Measurements from ENCODE around the gene SIPA1. TPM values are rescaled to one million over a fixed set of nuclear protein-coding genes. Genes with fewer than 3 reads are reported as not detected.

SIPA1 gene
- total and polyA plus RNA-seq, 9 of the 15 experiments (the other 6 are each of a cell fraction or from before 2014, with no cell fraction given) = 0.25 to 85.8 (median 16.8) TPM

DNA sequence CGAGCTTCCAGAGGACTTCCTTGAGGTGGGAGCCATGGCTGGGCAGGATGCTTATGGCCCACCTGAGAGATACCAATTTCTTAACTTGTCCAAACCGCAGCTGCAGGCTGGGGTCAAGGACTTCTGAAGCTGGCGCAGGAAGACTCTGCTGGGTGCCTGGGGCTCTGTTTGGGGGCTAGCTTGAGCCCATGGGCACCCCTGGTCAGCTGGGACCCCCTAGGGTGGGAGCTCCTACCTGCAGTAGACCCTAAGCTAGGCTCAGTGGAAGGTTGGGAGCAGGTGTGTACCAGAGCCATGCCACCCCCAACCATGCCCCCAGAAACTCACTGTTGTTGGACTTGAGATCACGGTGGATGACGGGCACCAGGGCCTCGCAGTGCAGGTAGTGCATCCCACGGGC, 25.2 kb upstream of the SIPA1 start:
- 81% methylated on average over 6 of the region's 7 CpGs for WGBS (ENCODE audit: insufficient coverage, low coverage, missing lambda C conversion rate)
- DNase-seq (ENCODE audit: extremely low read depth in 1 of 4, low spot score in 3 of 4) = no peak
- BruUV-seq (replicated peaks) = no TSS peak
- Histone ChIP-seq H3K79me2 (ENCODE audit: control insufficient read depth, insufficient read depth, low read length) (peaks cover 61% of the 10 kb centered on the region), H3K9me3 (replicated peaks; ENCODE audit: control insufficient read depth, insufficient read depth, low read depth, low read length) (no peaks in the 10 kb centered on the region), H3K27me3 (ENCODE audit: control insufficient read depth in 2 of 2, insufficient read depth in 2 of 2, low read length in 2 of 2) (no peaks in the 10 kb centered on the region), H3K4me3 (peak overlapping the region; percentile 87; the same call in 1 of the 2 replicates), H3K9me1 (ENCODE audit: control insufficient read depth, insufficient read depth, low read length) (no peaks in the 10 kb centered on the region), H3K36me3 (ENCODE audit: control insufficient read depth, insufficient read depth, low read length) (peaks cover 45% of the 10 kb centered on the region; the same call in 2 of the 3 replicates), H3K9ac (ENCODE audit: insufficient read depth in 1 of 2, low read depth in 2 of 2, low read length in 2 of 2) (peak overlapping the region; percentile 13 to 93; a peak in 3 of 4 replicates), H4K20me1 (replicated peaks; ENCODE audit: control insufficient read depth, insufficient read depth, low read length) (no peaks in the 10 kb centered on the region; the same call in 1 of the 2 replicates), H2AFZ (ENCODE audit: low read depth, low read length) (no peak overlapping the region), H3K4me1 (replicated peaks in 1 of 2; ENCODE audit: control insufficient read depth in 2 of 2, insufficient read depth in 2 of 2, low read length in 2 of 2) (peaks cover 28 to 65% of the 10 kb centered on the region in 2 experiments), H3K27ac (ENCODE audit: extremely low read depth, low read depth, low read length) (no peak overlapping the region), H3K4me2 (ENCODE audit: insufficient read depth, low read length) (peak overlapping the region; percentile 90)
- FAIRE-seq = no peak
- CTCF ChIA-PET (ENCODE audit: low intra/inter-chr PET ratio) = no interaction called here
- in situ Hi-C loops (cut with MboI) = no loop called here
- no peak for ATAC-seq
- intact Hi-C loops (cut with micrococcal nuclease) = no loop called here
- TF ChIP-seq, protein P1, sequence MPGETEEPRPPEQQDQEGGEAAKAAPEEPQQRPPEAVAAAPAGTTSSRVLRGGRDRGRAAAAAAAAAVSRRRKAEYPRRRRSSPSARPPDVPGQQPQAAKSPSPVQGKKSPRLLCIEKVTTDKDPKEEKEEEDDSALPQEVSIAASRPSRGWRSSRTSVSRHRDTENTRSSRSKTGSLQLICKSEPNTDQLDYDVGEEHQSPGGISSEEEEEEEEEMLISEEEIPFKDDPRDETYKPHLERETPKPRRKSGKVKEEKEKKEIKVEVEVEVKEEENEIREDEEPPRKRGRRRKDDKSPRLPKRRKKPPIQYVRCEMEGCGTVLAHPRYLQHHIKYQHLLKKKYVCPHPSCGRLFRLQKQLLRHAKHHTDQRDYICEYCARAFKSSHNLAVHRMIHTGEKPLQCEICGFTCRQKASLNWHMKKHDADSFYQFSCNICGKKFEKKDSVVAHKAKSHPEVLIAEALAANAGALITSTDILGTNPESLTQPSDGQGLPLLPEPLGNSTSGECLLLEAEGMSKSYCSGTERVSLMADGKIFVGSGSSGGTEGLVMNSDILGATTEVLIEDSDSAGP (CRISPR knock-in tag; IDR thresholded peaks at IDR 0.05) = no peak
- TF ChIP-seq KDM5B (IDR thresholded peaks at IDR 0.05; ENCODE audit: insufficient replicate concordance, low read depth, low read length) (peak; percentile 39), ZNF431 (CRISPR knock-in tag; IDR thresholded peaks at IDR 0.05) (no peak)
- TF ChIP-seq, protein P2, sequence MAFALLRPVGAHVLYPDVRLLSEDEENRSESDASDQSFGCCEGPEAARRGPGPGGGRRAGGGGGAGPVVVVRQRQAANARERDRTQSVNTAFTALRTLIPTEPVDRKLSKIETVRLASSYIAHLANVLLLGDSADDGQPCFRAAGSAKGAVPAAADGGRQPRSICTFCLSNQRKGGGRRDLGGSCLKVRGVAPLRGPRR (CRISPR knock-in tag; IDR thresholded peaks at IDR 0.05) = no peak
- TF ChIP-seq, protein P3, sequence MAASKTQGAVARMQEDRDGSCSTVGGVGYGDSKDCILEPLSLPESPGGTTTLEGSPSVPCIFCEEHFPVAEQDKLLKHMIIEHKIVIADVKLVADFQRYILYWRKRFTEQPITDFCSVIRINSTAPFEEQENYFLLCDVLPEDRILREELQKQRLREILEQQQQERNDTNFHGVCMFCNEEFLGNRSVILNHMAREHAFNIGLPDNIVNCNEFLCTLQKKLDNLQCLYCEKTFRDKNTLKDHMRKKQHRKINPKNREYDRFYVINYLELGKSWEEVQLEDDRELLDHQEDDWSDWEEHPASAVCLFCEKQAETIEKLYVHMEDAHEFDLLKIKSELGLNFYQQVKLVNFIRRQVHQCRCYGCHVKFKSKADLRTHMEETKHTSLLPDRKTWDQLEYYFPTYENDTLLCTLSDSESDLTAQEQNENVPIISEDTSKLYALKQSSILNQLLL (CRISPR knock-in tag; IDR thresholded peaks at IDR 0.05; ENCODE audit: borderline replicate concordance) = no peak
- POLR2A ChIA-PET = interaction anchor here (0.5 to 1.9 kb wide), 9 partner anchors 8 to 231 kb away, joined by 3 to 9 read pairs (median 4); partner anchors contain the start of gene KCNK7
